DMS79 treated with DMSO at 0.1 percent for 48 hours (cell line): ENCODE data around the gene BUB3.

Source experiments
- DNase-seq: peaks from one replicate; lab custom pipeline; 2025; lab: John Stamatoyannopoulos, UW

The BUB3 gene

GRCh38 chr10:123141791-123142700, 12.2 kb upstream of the BUB3 start:
- no peak for DNase-seq

GRCh38 chr10:123142701-123143161, 11.5 kb upstream of the BUB3 start:
- no peak for DNase-seq

- DNase-seq: no peak
Measured at GRCh38 chr10:123143162-123143824, 10.9 kb upstream of the BUB3 start.

GRCh38 chr10:123143825-123144168, 10.4 kb upstream of the BUB3 start:
- DNase-seq: no peak

GRCh38 chr10:123144697-123145541, 9.3 kb upstream of the BUB3 start:
- no peak for DNase-seq

- no peak for DNase-seq
Measured at GRCh38 chr10:123145542-123146012, 8.6 kb upstream of the BUB3 start.

GRCh38 chr10:123146013-123146893, 7.9 kb upstream of the BUB3 start:
- DNase-seq: no peak

GRCh38 chr10:123146894-123147634, 7.1 kb upstream of the BUB3 start:
- no peak for DNase-seq

- peak; percentile 12 for DNase-seq
Measured at GRCh38 chr10:123147635-123148413, 6.4 kb upstream of the BUB3 start, which contains the start of gene HMX2. HMX2 (plus strand) TSS chr10:123148136; CDS start chr10:123148379, 243 bp downstream.

GRCh38 chr10:123148414-123149161, 5.6 kb upstream of the BUB3 start:
- DNase-seq: no peak

GRCh38 chr10:123149162-123149567, 5.0 kb upstream of the BUB3 start:
- DNase-seq: no peak

GRCh38 chr10:123149568-123150270, 4.5 kb upstream of the BUB3 start:
- peak; percentile 11 for DNase-seq

GRCh38 chr10:123150271-123150985, 3.8 kb upstream of the BUB3 start:
- no peak for DNase-seq

- DNase-seq: no peak
Measured at GRCh38 chr10:123150986-123151736, 3.0 kb upstream of the BUB3 start.

GRCh38 chr10:123151737-123152135, 2.5 kb upstream of the BUB3 start:
- no peak for DNase-seq

GRCh38 chr10:123153486-123154091, 613 bp upstream of the BUB3 start:
- DNase-seq: no peak
